Brain microvascular endothelial cell (primary cell): ENCODE data around the gene ANKRD33.

Experiments used
- DNase-seq: peaks from one replicate; pipeline ENCODE4 v3.0.0-alpha.2; 2020
- H3K27ac ChIP-seq: fragments of 250-450 bp; sonication (Bioruptor Pico); 2 replicates; pipeline ENCODE4 v1.5.1; 2020; ENCODE audit warnings: mild to moderate bottlenecking, moderate library complexity
- H3K27me3 ChIP-seq: fragments of 250-450 bp; sonication (Bioruptor Pico); replicated peaks from 2 replicates; pipeline ENCODE4 v1.5.1; 2020; ENCODE audit warnings: mild to moderate bottlenecking
- H3K36me3 ChIP-seq: fragments of 250-450 bp; sonication (Bioruptor Pico); replicated peaks from 2 replicates; pipeline ENCODE4 v1.5.1; 2020; ENCODE audit warnings: mild to moderate bottlenecking
- H3K4me3 ChIP-seq: 2 replicates; pipeline ENCODE4 v1.5.1; 2011; ENCODE audit warnings: low read depth, mild to moderate bottlenecking, control low read depth, low read length, moderate library complexity
- in situ Hi-C: cut with HindIII; loops from 2 replicates; pipeline ENCODE4 v1.10.0; 2017; ENCODE audit warnings: low sequenced_read_pairs, low pct_ligation_motif_present
- TF ChIP-seq, protein P1 (sequence below): IDR thresholded peaks from 2 replicates; pipeline ENCODE4 v1.5.1; 2011; ENCODE audit warnings: low read depth, mild to moderate bottlenecking, moderate library complexity, low read length, control low read depth, inconsistent platforms; ENCODE audit errors: missing control alignments

ANKRD33 gene

GRCh38 chr12:51905471-51906429 lies 17.8 kb downstream of the ANKRD33 start:
- TF ChIP-seq, protein P1, sequence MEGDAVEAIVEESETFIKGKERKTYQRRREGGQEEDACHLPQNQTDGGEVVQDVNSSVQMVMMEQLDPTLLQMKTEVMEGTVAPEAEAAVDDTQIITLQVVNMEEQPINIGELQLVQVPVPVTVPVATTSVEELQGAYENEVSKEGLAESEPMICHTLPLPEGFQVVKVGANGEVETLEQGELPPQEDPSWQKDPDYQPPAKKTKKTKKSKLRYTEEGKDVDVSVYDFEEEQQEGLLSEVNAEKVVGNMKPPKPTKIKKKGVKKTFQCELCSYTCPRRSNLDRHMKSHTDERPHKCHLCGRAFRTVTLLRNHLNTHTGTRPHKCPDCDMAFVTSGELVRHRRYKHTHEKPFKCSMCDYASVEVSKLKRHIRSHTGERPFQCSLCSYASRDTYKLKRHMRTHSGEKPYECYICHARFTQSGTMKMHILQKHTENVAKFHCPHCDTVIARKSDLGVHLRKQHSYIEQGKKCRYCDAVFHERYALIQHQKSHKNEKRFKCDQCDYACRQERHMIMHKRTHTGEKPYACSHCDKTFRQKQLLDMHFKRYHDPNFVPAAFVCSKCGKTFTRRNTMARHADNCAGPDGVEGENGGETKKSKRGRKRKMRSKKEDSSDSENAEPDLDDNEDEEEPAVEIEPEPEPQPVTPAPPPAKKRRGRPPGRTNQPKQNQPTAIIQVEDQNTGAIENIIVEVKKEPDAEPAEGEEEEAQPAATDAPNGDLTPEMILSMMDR: no peak
- no peak overlapping the region for H3K27ac ChIP-seq
- H3K4me3 ChIP-seq: no peak overlapping the region
- in situ Hi-C loops: no loop called here
- DNase-seq: no peak
- no peaks in the 10 kb centered on the region for H3K36me3 ChIP-seq
- no peaks in the 10 kb centered on the region for H3K27me3 ChIP-seq

DNA sequence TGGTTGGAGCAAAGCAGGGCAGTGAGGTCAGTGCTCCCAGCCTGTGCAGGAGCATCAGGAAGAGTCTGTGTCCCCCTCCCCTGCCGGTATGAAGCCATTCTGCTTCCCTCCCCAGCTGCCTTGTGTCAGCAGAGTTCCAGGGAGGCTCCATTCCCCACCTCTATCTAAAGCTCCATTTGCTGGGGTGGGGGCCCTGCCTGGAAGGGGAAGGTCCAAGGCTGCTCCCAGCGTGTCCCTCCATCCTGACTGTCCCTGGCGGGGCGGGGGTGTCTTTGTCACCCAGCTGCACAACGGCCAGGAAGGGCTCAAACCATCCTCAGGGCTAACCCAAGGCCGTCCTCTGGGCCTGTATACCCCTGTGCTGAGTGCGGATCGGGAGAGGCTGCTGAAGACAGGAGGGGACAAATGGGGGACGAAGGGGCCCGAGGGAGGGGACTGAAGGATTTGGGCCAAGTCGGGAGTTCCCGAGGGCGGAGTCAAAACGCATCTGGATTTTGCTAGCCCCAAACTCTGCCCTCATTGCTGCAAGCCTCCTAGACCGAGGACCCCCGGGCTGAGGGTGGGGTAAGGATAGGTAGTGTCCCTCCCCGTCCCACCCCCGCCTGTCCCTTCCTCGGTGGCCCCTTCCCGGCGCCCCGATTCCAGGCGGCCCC lies 18.7 kb downstream of the ANKRD33 start:
- H3K27ac ChIP-seq: no peak overlapping the region
- TF ChIP-seq, protein P1: no peak
- in situ Hi-C loops: no loop called here
- H3K36me3 ChIP-seq: no peaks in the 10 kb centered on the region
- no peaks in the 10 kb centered on the region for H3K27me3 ChIP-seq
- peak overlapping the region; percentile 55 for H3K4me3 ChIP-seq
- DNase-seq: no peak

DNA sequence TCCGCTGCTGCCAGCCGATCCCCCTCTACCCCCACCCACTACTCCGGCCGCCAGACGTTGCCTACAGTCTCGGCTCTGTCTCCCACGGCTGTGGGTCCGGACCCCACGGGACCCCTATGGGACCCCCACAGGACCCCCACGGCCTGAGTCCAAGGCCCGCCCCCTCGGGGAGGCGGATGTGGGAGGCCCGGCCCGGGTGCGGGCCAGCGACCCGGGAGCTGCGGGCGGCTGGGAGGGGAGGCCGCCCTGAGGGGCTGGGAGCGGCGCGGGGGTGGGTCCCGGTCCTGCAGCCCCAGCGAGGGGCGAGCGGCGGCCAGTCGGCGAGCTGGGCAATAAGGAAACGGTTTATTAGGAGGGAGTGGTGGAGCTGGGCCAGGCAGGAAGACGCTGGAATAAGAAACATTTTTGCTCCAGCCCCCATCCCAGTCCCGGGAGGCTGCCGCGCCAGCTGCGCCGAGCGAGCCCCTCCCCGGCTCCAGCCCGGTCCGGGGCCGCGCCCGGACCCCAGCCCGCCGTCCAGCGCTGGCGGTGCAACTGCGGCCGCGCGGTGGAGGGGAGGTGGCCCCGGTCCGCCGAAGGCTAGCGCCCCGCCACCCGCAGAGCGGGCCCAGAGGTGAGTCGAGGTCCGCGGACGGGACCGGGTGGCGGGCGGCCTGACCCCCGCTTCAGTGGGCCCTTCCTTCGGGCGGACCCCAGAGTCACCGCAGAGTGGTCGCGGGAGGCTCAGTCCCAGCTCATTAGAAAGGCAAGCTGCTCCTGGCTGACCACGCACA lies 19.4 kb downstream of the ANKRD33 start, which contains the start of gene ACVRL1:
Gene ACVRL1 (plus strand): TSS at position 422 of the 773 bp plus-strand sequence. CDS start 4,971 bp downstream, outside the sequence.
- TF ChIP-seq, protein P1: no peak
- H3K27me3 ChIP-seq: no peaks in the 10 kb centered on the region
- H3K36me3 ChIP-seq: no peaks in the 10 kb centered on the region
- in situ Hi-C loops: no loop called here
- peak within 1 kb of the TSS; percentile 55 for H3K4me3 ChIP-seq
- DNase-seq: no peak
- H3K27ac ChIP-seq: no peak within 1 kb of the TSS

DNA sequence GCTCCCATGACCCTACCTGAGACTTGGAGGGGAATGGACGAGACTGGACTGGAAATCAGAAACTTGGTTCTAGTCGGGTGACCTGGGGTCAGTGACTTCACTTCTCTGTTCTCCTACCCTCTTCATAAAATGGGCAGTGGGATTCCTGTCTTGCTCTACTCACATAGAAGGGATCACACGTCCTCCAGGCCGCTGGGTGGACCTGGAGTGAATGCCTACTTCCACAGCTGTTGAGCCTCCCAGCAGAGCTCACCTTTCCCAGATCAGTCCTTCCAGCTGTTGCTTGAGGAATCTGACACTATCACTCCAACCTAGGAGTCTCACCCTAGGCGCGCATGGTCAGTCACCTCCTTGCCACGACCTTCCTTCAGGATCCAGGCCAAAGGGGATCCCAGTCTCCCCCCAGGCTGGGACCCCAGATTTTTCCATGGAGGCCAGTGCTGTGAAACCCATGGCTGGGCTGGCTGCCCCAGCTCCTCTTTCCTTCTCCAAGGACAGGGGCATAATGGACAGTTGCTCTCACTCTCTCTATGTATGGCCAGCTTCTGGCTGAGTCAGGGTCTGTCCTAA lies 20.0 kb downstream of the ANKRD33 start:
- Histone ChIP-seq H3K4me3 (peak overlapping the region; percentile 55), H3K27me3 (no peaks in the 10 kb centered on the region), H3K27ac (no peak overlapping the region), H3K36me3 (no peaks in the 10 kb centered on the region)
- in situ Hi-C loops: no loop called here
- TF ChIP-seq, protein P1: no peak
- no peak for DNase-seq

- in situ Hi-C loops: no loop called here
- H3K4me3 ChIP-seq: no peak overlapping the region
- no peaks in the 10 kb centered on the region for H3K27me3 ChIP-seq
- H3K27ac ChIP-seq: no peak overlapping the region
- no peaks in the 10 kb centered on the region for H3K36me3 ChIP-seq
- no peak for DNase-seq
- TF ChIP-seq, protein P1: no peak
Measured at GRCh38 chr12:51908876-51909592, 21.1 kb downstream of the ANKRD33 start.
